GM18498 (cell line): ENCODE measurements around the gene ZDHHC11.
"Not testable (repeated sequence)": the region's sequence is repeated elsewhere in the genome, so short reads cannot be mapped to it uniquely, and the experiment has no call there.

Experiments used
- ATAC-seq: cut with Tn5 transposase; IDR thresholded peaks from one replicate; pipeline ENCODE4 v1.9.1; 2021; ENCODE audit warnings: mild to moderate bottlenecking, moderate library complexity; ENCODE audit not compliant: unreplicated experiment

Gene ZDHHC11

DNA sequence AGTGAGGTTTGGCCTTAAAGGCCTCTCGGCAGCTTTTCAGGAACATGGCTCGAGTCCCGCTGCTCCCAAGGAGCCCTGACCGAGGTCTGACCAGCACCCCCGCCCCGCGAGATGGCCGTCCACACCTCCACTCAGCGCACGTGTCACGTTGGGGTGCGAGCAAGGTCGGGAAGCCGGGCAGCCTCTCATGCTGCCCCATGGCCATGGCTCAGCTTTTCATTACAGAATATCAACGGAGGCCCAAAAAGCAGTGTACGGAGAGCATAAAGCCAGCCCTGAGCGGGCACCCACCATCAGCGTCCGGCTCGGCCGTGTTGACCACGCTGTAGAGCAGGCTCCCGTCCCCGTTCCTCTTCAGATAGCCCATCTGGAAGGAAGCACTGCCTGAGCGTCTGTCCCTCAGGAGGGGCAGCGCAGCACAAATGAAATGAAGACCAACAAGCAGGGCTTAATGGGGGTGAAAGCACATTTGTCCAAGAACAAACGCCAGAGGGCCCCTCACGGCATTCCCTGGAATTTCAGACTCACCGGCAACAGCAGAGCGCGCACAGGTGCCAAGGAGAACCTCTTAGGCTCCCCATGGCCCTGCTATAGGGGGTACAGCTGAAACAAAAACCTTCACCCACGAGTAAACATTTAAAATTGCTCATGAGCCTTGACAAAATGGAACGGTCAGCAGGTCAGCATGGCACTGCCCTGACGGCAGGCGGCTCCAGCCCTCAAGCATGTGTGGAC lies 30.2 kb upstream of the ZDHHC11 start:
- ATAC-seq: no peak

DNA sequence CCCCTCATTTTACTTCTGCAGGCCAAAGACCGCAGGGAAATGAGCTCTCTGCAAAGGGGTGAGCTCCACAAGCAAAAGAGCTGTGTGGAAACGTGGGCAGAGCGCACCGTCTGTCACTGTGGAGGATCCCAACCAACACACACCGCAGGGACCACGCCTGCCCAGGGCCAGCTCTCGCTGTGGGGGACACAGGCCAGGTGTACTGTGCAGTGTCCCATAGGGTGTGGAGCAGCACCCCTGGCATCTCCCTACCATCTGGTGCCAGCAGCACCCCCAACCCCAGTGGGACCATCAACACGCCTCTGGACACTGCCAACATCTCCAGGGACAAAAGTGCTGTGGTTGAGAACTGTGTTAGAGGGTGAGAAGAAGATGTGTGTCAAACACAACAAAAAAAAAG lies 27.9 kb upstream of the ZDHHC11 start:
- ATAC-seq: not testable (repeated sequence)

DNA sequence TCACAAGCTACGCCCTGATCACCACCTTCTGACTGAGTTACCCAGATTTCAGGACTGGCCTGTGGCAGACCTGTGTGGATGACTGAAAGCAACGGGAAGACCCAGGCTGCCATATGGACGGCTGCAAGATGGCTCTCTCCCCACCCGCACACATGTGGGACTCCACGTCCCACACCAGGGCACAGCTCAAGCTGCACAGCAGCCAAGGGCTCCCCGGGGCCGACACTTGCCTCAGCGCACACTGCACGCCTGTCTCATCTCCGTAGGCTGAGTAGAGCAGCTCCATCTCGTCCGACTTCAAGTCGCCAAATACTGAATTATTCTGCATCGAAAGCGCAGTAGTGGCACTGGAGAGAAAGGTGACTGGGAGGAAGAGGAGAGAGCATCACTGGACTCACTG lies 27.3 kb upstream of the ZDHHC11 start:
- no peak for ATAC-seq

DNA sequence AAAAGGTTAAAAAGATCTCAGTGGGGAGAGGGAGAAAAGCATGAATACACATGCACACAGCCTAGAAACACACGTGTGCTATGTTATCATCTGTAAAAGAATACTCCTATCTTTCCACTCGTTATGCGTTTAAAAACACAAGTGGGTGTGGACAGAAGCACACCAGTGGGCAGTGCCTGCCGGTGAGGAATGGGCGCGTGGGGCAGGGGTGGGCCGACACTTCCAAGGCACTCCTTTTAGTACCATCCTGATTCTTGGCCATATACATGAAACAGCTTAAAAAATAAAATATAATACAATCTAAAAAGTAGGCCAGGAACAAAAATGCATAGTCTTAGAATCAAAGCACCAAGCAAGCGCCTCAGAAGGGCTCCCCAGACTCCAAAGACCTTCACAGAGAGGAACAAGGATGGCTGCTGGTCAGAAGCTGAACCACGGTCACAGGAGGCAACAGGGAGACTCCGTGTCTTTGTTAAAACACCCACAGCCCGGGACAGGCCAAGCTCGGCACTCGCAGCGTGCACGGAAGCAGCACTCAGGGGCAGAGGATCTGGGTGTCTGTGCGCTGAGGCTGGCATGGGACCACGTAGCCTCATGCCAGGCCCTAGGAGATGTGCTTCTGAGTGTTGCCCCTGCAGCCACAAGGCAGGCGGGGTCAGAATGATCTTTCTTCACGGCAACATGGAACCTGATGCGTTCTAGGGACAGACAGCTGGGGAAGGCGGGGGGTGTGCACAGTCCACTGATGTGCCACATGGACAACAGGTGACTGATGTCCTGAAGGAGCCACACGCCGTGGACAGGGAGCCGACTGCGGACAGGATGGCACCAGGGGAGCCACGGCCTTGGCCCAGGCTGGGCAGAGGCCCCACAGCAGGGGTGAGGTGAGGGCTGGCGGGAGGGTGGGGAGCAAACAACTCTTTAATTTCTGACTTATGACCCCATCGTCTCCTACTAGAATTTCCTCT lies 25.9 kb upstream of the ZDHHC11 start:
- no peak for ATAC-seq

DNA sequence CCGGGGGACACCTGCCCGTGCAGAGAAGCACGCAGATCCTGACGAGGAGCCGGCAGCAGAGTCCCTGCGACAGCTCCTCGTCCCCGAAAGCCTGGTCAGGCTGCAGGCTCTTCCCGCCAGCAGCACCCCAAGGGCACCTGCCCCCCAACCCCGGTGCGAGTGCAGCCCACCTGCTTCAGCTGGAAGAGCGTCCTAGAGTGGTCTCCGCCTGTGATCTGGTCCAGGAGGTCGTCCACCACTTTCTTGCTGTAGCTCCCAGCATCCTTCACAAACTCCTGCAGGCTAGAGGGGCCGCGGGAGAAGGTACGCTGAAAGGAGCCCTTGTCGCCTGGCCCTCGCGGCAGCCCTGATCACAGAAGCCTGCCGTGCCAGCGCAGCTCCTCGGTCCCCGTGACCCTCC lies 25.1 kb upstream of the ZDHHC11 start:
- no peak for ATAC-seq

DNA sequence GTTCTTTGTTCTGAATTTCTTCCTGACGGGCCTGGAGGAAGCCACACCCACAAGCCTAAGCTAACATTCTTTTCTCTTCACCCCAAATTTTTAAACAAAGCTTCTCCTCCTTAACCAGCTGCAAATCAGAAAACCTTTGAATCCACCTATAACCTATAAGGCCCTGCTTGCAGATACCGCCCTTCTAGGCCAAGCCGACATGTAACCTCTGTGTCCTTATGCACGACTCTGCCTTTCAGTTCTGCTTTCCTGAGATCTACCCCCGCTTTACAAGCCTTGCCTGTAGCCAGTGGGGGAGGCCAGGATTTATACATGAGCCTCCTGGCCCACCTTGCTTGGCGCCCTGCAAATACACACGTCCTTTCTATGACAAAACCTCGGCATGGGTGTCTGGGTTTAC lies 22.5 kb upstream of the ZDHHC11 start:
- no peak for ATAC-seq

DNA sequence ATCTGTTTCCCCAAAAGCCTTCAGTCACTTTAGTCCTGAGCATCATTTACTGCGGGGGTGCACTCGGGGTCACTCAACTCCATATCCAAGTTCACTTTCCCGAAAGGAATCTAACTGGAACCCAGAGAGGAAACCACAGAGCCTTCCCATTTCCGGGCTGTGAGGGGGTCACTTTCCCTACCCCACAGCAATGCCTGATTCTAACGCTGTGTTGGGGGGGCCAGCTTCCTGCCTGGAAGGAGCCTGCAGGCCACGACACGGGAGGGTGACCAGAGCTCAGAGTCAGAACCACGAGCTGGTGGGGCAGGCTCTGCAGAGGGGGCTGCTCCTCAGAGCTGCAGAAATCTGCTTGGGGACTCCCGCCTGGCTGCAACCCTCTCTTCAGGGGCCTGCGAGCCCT lies 21.5 kb upstream of the ZDHHC11 start:
- ATAC-seq: no peak

DNA sequence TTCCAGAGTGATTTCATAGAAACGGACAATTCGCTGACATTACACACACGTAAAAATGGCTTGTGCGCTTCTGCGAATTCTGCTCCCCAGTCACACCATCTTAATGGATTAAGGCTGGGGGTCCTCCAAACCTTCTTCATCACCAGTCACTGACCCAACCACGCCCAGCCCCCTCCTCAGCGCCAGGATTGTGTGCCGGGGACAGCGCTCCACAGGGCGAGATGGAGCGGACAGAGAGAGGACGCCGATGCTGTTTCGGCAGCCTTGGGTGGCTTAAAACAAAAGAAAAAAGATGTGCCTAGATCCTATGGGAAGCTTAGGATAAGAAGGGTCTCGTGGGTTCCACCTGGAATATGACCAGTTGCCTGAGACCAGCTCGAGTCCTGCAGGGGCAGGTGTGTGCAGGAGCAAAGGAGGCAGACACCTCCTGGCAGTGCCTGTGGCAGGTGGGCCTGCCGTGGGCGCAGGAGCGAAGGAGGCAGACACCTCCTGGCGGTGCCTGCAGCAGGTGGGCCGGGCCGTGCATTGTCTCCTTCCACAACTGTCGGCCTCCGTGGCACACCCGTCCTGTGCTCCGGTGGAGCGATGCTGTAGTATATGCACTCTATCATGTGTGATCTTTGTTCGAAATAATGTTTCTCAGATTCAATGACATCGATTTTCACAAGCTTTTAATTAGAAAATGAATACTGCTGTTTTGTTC lies 21.0 kb upstream of the ZDHHC11 start:
- ATAC-seq: no peak

DNA sequence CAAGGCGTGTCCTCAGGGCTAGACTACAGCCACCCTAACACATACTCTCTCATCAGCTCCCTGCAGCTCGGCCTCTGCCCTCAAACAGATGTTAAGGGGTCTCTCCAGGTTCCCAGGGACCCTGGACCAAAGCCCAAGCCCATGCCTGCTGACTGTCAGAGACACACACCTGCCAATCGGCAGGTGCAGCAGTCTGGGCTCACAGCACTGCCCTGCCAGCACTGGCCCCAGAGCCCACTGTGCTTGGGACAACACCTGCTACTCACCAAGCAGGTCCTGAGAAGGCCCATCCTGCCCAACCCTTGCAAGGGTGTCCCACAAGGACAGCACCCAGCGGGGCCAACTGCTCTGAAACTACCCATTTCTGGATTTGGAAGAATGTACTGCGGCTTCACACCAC lies 20.2 kb upstream of the ZDHHC11 start:
- no peak for ATAC-seq

DNA sequence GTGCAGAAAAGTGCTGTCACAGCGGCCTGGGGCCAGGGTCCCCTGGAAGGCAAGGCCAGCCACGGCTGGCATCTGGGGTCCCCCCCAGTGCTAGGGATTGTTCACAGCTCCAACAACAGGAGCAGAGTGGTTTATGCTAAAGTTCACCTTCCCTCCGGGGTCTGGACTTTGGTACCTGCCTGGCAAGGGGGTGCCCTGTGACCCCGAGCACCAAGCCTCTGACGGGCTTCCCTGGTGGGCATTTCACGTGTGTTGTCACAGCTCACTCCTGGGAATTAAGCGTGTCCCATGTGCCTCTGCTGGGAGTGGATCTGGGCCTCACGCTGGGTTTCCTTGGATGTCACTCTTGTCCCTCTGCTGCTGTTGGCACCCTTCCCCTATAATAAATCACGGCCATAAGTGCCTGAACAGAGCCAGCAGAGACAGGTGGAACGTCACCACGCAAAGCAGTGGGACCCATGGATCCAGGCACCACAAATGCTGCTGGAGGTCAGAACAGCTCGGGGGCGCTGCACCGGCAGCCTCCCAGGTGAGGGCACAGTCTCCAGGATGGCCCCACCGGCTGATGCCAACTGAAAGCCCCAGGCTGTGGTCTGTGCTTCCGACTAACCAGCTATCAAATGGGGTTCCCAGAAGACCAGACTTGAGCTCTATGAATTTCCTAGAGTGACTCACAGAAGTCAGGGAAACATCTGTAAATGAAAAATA lies 17.8 kb upstream of the ZDHHC11 start:
- ATAC-seq: no peak

DNA sequence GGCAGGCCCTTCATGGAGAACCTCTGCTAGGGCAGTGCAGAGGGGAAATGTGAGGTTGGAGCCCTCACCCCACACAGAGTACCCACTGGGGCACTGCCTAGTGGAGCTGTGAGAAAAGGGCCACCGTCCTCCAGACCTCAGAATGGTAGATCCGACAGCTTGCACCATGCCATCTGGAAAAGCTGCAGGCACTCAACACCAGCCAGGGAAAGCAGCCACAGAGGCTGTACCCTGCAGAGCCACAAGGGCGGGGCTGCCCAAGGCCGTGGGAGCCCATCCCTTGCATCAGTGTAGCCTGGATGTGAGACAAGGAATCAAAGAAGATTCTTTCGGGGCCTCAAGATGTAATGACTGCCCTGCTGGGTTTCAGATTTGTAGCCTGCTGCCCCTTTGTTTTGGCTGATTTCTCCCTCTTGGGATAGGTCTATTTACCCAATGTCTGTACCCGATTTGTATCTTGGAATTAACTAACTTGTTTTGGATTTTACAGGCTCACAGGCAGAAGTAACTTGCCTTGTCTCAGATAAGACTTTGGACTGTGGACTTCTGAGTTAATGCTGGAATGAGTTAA lies 16.6 kb upstream of the ZDHHC11 start:
- ATAC-seq: no peak

DNA sequence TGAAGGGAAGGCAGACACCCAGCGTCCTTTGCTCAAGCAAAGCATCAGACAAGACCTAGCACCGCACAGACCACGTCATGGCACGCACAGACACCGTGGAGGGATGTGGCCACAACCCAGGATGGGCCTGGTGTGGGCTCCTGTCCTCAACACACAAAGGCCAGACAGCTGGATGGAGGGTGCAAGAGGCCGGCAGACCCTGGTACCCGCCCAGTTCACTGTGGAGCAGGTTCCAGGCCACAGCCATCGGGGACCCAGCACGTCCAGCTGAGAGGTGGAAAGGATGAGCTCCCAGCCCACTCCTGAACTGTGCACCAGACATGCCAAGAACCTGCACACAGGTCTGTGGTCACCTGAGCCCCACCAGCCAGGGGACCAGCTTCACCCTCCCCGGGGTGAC lies 15.0 kb upstream of the ZDHHC11 start:
- no peak for ATAC-seq

DNA sequence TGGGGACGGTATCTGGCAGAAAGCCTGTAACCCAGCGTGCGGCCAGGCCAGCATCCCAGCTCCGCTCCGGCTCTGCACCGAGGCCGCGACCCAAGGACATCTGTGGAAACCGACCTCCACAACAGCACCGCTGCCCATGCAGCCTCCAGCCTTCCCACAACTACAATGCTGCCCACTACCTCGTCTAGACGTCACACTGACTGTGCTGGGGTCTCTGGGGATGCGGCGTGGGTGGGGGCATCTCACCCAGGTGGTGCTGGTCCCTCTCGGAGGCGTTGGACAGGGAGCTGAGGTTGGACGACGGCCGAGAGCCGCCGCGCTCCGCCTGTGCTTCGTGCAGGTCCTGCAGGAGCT lies 14.4 kb upstream of the ZDHHC11 start:
- ATAC-seq: no peak

DNA sequence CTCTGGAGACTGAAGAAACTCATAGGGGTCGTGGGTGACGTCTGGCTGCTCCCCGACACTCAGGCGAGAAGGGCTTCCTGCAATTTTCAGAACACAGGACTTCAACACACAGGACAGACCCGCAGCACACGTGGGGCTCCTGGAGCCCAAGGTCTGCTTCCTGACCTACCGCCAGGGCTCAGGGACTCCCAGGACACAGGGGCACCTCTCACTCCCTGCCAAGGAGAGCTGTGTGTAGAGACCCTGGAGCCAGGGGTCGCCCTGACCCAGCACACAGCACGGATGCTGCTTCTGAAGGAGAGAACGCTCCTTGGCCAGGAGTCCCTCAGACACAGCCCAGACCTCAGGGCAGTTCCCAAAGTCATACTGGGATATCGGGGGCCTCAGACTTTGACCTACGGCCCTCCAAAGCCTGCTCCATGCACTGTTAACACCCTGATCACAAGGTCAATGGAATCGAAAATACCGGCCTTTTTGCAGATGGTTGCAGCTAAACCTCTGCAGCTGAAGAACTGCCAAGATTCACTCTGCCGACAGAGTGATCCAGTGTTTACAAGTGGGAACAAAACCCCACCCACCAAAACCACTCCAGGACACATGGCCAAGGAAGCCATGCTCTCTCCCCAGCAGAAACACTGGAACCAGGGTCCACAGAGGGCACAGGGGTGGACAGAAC lies 13.8 kb upstream of the ZDHHC11 start:
- ATAC-seq: no peak

DNA sequence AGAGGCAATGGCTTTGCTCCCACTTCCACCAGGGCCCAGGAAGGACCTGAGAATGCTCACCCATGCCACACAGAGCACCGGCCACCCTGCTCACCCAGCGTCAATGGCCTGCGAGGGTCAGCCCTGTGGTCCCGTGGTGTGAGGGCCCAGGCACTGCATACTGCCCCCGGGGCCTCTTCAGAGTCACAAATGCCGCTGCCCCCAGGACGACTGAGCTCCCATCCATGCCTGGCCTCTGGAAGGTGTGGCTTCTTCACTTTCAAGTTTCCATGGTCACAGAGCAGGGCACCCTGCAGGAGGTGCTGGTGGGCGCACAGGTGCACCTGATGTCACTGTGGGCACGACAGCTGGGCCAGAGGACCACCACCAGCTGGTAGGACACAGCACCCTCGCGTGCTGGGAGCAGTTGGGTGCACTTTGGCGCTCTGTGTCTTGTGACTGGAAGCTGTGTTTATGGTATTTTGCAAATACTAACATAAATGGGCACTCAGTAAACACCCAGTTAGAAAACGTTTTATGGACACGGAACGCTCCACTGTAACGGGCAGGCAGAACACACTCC lies 12.5 kb upstream of the ZDHHC11 start:
- no peak for ATAC-seq

DNA sequence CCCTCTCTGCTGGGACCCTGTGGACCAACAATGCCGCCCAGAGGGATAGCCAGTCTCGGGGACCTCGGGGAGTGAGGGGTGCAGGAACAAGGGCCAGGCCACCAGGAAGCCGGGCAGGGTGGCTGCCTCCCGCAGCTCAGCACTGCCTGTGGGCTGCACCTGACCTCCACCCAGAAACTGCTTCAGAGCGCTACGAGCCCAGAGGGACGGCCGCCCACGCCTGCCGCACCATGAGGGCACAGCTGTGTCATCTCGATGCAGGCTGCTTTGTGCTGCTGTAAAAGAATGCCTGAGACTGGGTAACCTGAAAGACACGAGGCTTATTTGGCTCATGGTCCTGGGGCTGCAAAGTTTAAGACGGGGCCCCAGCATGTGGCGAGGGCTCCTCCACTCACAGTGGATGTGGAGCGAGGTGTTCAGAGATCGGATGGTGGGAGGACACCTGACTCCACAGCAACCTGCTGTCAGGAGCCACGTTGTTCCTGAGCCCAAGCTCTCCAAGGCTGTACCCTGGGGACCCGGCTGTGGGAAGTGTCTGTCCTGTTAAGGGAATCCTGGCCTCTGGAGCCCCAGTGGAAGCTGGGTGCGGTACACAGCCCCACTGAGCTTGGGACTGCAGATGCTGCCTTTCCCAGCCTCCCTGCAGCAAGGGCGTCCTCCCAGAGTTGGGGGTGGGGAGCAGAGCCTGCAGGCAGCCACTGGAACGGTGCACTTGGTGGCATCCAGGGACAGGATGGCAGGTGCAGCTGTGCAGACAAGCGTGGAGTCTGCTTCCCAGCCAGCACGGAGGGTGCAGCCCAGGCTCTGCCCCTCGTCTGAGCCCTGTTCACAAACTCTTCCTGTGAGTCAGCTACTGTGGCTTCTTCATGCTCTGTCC lies 11.8 kb upstream of the ZDHHC11 start:
- ATAC-seq: no peak

DNA sequence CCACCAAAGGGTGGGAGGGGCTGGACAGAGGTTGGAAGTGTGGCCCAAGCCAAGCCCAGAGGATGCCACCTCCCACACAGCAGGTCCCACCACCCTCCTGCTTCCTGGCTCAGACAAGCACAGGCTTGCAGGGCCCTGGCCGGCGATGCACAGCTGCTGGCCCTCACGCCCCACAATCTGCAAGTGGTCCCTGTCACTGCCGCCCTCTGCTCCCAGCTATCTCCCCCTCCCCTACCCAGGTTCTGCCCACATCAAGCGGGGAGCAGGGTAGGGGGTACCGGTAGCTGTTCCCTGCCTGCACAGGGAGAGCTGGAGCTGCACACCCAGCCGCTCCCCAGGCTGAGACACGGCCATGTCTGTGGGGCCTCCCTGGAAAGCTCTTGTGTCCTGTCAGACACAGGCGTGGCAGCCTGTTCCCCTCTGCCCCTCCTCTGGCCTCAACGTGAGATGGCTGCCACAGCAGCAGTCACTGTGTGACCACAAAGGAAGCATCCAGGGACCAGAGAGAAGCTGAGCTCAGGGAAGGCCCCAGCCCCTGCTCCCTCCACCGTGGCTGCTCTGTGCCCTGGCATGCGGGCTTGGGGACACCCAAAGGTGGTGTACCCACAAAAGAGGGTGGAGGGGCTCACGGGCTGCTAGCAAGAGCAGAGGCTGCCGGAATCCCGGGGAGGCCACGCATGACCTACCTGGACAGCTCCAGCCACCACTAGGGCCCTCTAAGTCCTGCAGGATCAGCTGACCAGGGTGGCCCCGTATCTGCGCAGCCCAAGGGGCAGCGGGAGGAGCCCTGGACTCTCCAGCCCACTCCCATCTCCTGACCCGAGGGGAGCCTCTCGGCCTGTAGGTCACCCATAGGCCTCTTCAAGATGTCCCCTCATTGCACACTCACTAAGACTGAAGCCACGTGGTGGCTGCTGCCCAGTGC lies 10.9 kb upstream of the ZDHHC11 start:
- no peak for ATAC-seq
